Immature natural killer cell (primary cell): ENCODE measurements around the gene NEUROD1. TPM values are rescaled to one million over a fixed set of nuclear protein-coding genes. Genes with fewer than 3 reads are reported as not detected.

Experiments used
- DNase-seq, 3 donors: peaks; one replicate each; pipeline ENCODE4 v3.0.0; 2022; ENCODE audit warnings: mixed read lengths in 1 of 3
- H3K27ac Mint-ChIP-seq, 6 donors: one replicate each; pipeline ENCODE4 v1.8.0; 2020; ENCODE audit warnings: mixed read lengths in 6 of 6, mild to moderate bottlenecking in 5 of 6, inconsistent platforms in 4 of 6, moderate library complexity in 3 of 6
- H3K27me3 Mint-ChIP-seq, 3 donors: one replicate each; pipeline ENCODE4 v1.8.0; 2020 to 2021; ENCODE audit warnings: low read depth in 3 of 3, mild to moderate bottlenecking in 3 of 3, mixed read lengths in 3 of 3, moderate library complexity in 3 of 3, inconsistent platforms in 1 of 3
- H3K36me3 Mint-ChIP-seq, 3 donors: one replicate each; pipeline ENCODE4 v1.8.0; 2020; ENCODE audit warnings: mixed read lengths in 3 of 3, inconsistent platforms in 2 of 3, mild to moderate bottlenecking in 2 of 3
- H3K4me1 Mint-ChIP-seq, 2 donors: one replicate each; pipeline ENCODE4 v1.8.0; 2020; ENCODE audit warnings: inconsistent platforms in 2 of 2, mild to moderate bottlenecking in 2 of 2, mixed read lengths in 2 of 2, moderate library complexity in 1 of 2
- H3K4me3 Mint-ChIP-seq, 5 donors: one replicate each; pipeline ENCODE4 v1.8.0; 2020; ENCODE audit warnings: mild to moderate bottlenecking in 5 of 5, mixed read lengths in 5 of 5, inconsistent platforms in 3 of 5, moderate library complexity in 3 of 5
- H3K9me3 Mint-ChIP-seq, 6 donors: one replicate each; pipeline ENCODE4 v1.8.0; 2020; ENCODE audit warnings: mild to moderate bottlenecking in 6 of 6, mixed read lengths in 6 of 6, inconsistent platforms in 4 of 6, moderate library complexity in 3 of 6
- polyA plus RNA-seq, 3 donors: library from polyadenylated mRNA; unstranded; fragments of 300-500 nt; fragmentation: Illumina TruSeq; gene quantifications; one replicate each; pipeline ENCODE4 v1.2.3, GENCODE V29; 2021

Gene NEUROD1
- polyA plus RNA-seq, 3 donors from 2014 or later, result not detected

DNA sequence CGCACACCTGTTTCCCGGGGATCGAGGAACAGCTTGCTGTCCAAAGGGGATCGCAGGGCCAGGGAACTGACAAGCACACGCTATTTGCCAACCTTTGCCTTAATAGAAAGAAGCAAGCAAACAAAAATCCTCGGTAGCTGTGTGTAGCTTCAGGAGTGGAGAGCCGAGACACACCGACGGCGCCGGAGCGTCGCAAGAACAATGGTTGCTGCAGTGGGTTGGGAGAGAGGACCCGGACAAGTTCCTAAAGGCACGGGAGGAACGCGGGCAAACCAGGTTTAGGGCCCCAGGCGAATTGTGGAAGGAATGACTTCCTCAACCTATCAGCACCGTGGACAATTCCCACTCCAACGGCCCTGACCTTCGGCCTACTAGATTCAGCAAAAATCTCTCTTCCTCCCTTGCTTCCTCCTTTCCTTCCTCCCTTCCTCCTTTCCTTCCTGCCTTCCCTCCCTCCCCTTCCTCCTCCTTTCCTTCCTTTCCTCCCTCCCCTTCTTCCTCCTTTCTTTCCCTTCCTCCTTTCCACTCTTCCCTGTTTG is 4.9 kb upstream of the NEUROD1 start:
- Mint-ChIP-seq H3K4me1 (peaks cover 10 to 12% of the 10 kb centered on the region in 2 donors), H3K27ac (no peak overlapping the region), H3K27me3 (peaks cover 32 to 53% (median 34%) of the 10 kb centered on the region in 3 donors), H3K9me3 (peaks cover 0 to 5% (median 0%) of the 10 kb centered on the region in 6 donors), H3K36me3 (no peaks in the 10 kb centered on the region), H3K4me3 (peak overlapping the region in 1 of 5 donors; percentile 69)
- DNase-seq, result no peak

- no peak for DNase-seq
- no peaks in the 10 kb centered on the region for H3K36me3 Mint-ChIP-seq
- peaks cover 10 to 12% of the 10 kb centered on the region in 2 donors for H3K4me1 Mint-ChIP-seq
- peaks cover 0 to 5% (median 0%) of the 10 kb centered on the region in 6 donors for H3K9me3 Mint-ChIP-seq
- H3K27ac Mint-ChIP-seq, result no peak overlapping the region
- H3K4me3 Mint-ChIP-seq, result peak overlapping the region in 1 of 5 donors; percentile 1
- peaks cover 34 to 56% (median 37%) of the 10 kb centered on the region in 3 donors for H3K27me3 Mint-ChIP-seq
These were observed 4.3 kb upstream of the NEUROD1 start for GRCh38 chr2:181684454-181685149.

DNA sequence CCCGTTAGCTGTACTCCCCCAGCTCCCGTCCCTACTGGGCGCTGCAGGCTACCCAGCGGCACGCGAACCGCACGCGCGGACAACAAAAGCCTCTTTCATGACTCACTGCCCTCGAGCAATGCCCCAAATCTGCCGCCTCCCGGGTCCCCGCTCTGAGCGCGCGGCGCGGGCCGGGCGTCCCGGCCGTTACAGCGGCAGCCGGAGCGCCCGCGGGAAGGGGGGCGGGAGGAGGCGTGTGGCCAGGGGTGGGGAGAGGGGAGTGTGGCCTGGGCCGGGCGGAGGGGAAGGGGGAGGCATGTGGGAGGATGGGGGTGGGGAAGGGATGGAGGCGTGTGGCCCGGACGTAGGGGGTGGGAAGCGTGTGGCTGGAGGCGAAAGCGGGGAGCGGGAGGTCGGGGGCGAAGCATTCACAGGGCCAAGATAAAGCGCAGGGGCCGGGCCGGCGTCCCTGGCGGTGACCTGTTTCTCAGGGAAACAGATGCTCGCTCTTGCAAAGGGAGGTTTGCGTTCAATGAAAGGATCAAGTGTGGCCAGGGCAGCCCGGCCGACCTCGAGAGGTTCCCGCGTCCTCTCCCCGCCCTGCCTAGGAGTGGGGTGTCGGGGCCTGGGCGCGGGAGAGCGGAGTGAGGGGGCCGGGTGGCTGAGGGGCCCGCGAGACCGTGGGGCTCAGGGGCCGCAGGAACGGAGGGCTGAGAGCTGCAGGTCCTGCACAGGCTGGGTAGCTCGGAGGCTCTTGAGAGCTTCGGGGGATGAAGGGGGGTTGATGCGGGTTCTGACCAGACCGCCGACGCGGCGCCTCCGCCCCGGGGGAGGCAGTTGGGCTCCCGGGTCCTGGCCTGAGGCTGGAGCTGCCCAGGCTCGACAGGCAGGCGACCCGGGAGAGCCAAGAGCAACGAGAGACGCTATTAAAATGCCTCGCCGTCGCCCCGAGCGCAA is 3.5 kb upstream of the NEUROD1 start:
- Mint-ChIP-seq H3K4me3 (peak overlapping the region in 4 of 5 donors; percentile 28 to 62 (median 54)), H3K27ac (no peak overlapping the region), H3K4me1 (peaks cover 10 to 12% of the 10 kb centered on the region in 2 donors), H3K27me3 (peaks cover 38 to 64% (median 43%) of the 10 kb centered on the region in 3 donors), H3K36me3 (no peaks in the 10 kb centered on the region), H3K9me3 (peaks cover 0 to 5% (median under 1%) of the 10 kb centered on the region in 6 donors)
- DNase-seq, result no peak

GRCh38 chr2:181682795-181683517 is 2.6 kb upstream of the NEUROD1 start:
- peak overlapping the region in 4 of 5 donors; percentile 28 to 62 (median 54) for H3K4me3 Mint-ChIP-seq
- peaks cover 0 to 7% (median 4%) of the 10 kb centered on the region in 6 donors for H3K9me3 Mint-ChIP-seq
- DNase-seq, result no peak
- peaks cover 11 to 13% of the 10 kb centered on the region in 2 donors for H3K4me1 Mint-ChIP-seq
- H3K27me3 Mint-ChIP-seq, result peaks cover 43 to 72% (median 49%) of the 10 kb centered on the region in 3 donors
- H3K36me3 Mint-ChIP-seq, result peaks cover 0 to 3% (median 0%) of the 10 kb centered on the region in 3 donors
- H3K27ac Mint-ChIP-seq, result no peak overlapping the region

DNA sequence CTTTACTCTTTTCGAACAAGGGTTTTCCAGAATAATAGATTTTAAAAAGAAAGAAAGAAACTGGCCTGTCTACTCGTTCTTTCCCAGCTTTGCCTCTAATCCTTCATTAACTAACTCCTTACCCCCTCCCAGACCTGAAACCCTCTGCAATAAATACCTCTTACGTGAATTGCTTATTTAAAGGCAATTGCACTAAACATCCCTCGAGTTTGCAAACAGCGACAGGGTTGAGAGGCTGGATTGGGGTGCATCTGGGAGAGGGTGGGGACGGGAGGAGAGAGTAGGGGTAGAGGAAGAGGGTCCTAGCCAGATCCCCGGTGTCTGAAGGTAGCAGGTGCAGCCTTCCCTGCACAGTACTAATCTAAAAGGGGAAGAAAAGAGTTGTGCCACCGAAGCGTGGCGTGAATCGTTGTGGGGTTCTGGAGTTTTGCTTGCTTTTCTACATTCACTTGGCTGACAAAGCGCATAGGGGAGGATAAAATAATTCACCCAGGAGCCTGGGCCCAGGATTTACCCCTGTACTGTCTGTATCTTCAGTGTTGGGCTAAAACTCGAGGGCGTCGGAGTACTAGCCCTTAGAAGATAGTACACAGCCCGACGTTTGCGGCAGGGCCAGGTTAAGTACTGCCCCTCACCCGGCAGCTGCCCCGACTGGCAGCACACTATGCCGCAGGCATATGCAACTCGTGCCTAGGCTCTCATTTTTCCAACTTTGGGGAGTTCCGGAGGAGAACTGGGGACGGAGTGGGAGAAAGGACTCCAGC is 1.9 kb upstream of the NEUROD1 start:
- DNase-seq, result no peak
- peaks cover 12 to 17% of the 10 kb centered on the region in 2 donors for H3K4me1 Mint-ChIP-seq
- H3K36me3 Mint-ChIP-seq, result peaks cover 0 to 3% (median 0%) of the 10 kb centered on the region in 3 donors
- peaks cover 47 to 72% (median 52%) of the 10 kb centered on the region in 3 donors for H3K27me3 Mint-ChIP-seq
- peaks cover 0 to 11% (median 4%) of the 10 kb centered on the region in 6 donors for H3K9me3 Mint-ChIP-seq
- no peak overlapping the region for H3K27ac Mint-ChIP-seq
- H3K4me3 Mint-ChIP-seq, result peak overlapping the region in 1 of 5 donors; percentile 34

DNA sequence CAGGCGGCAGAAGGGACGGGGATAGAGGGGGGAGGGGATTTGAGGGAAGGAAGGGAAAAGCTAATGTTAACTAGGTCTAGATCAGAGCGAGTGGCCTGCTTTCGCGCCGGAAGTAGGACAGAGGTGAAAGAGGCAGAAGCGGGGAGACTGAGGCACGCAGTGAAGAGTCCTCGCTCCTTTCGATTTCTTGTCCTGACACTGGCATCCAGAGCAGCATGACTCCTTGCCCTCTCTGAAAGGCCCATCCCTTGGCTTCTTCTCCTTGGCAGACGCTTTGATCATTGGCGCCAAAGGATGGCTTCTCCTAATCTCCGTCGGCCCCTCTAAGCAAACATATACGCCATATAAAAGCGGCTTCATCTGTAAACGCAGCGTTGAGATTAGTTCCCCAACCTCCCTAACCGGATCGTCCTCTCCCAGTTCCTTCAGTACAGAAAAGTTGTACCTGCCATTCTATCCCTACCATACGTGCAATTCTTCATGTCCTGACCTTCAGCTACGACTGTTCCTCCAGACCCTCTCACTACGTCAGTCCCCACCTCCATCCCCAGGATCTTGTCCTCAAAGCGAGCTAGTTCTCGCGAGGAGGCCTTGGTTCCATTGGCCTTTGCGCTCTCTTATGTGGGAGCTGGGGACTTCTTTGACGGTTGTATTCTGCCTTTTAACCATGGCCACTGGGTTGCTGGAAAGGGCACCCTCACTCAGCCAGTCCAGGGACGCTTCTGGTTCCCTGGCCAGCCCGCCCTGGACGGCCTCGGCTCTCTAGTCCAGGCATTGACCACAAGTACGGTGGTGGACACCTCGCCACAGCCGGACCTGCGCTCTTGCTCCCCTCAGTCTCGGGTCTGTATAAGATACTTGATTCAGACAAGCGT is 857 bp upstream of the NEUROD1 start:
- peaks cover 12 to 17% of the 10 kb centered on the region in 2 donors for H3K4me1 Mint-ChIP-seq
- DNase-seq, result no peak
- peaks cover 48 to 68% (median 52%) of the 10 kb centered on the region in 3 donors for H3K27me3 Mint-ChIP-seq
- H3K36me3 Mint-ChIP-seq, result peaks cover 0 to 3% (median 0%) of the 10 kb centered on the region in 3 donors
- H3K4me3 Mint-ChIP-seq, result peak overlapping the region in 4 of 5 donors; percentile 2 to 46 (median 20)
- H3K27ac Mint-ChIP-seq, result no peak overlapping the region
- peaks cover 0 to 15% (median 4%) of the 10 kb centered on the region in 6 donors for H3K9me3 Mint-ChIP-seq

DNA sequence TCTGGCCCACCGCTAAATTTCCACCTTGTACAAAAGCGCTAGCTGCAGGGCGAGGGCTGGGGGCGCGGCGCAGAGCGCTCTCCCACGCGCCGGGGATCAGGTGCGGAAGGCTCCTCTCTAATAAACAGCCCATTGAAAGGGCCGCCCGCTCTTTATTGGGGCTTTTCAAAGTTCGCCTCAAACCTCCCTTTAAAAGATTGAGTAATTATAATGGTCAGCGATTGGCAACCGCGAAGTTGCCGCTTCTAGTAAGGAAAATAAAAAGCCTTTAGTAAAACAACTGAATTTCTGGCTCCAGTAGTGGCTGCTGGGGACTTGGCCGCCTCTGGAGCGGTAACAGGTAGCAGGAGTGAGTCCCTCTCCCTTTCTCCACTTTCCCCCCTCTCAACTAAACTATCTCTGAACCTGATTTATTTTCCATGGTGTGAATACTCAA is 755 bp downstream of the NEUROD1 start:
- H3K27ac Mint-ChIP-seq, result no peak overlapping the region

GRCh38 chr2:181678861-181679543 is 1.3 kb downstream of the NEUROD1 start:
- Mint-ChIP-seq H3K9me3 (peaks cover 0 to 15% (median 3%) of the 10 kb centered on the region in 6 donors), H3K4me3 (peak overlapping the region in 1 of 5 donors; percentile 11), H3K4me1 (peaks cover 12 to 17% of the 10 kb centered on the region in 2 donors), H3K27me3 (peaks cover 39 to 55% (median 50%) of the 10 kb centered on the region in 3 donors), H3K27ac (no peak overlapping the region), H3K36me3 (peaks cover 0 to 3% (median 0%) of the 10 kb centered on the region in 3 donors)
- no peak for DNase-seq

More for the DNA sequence above, 755 bp downstream of the NEUROD1 start:
- Mint-ChIP-seq H3K9me3 (peaks cover 0 to 15% (median 3%) of the 10 kb centered on the region in 6 donors), H3K36me3 (peaks cover 0 to 3% (median 0%) of the 10 kb centered on the region in 3 donors), H3K27me3 (peaks cover 40 to 57% (median 51%) of the 10 kb centered on the region in 3 donors), H3K4me3 (peak overlapping the region in 1 of 5 donors; percentile 11), H3K4me1 (peaks cover 12 to 17% of the 10 kb centered on the region in 2 donors)
- DNase-seq, result no peak

GRCh38 chr2:181677912-181678586 is 2.3 kb downstream of the NEUROD1 start:
- Mint-ChIP-seq H3K9me3 (peaks cover 0 to 15% (median 3%) of the 10 kb centered on the region in 6 donors), H3K4me3 (peak overlapping the region in 1 of 5 donors; percentile 9), H3K27ac (no peak overlapping the region), H3K27me3 (peaks cover 36 to 56% (median 46%) of the 10 kb centered on the region in 3 donors), H3K36me3 (peaks cover 0 to 3% (median 0%) of the 10 kb centered on the region in 3 donors), H3K4me1 (peaks cover 10 to 17% of the 10 kb centered on the region in 2 donors)
- DNase-seq, result peak; percentile 38 to 44 (median 43)

GRCh38 chr2:181675254-181675653 is 5.1 kb downstream of the NEUROD1 start:
- peaks cover 0 to 10% (median 3%) of the 10 kb centered on the region in 6 donors for H3K9me3 Mint-ChIP-seq
- DNase-seq, result no peak
- H3K4me3 Mint-ChIP-seq, result no peak overlapping the region
- peaks cover 2 to 5% of the 10 kb centered on the region in 2 donors for H3K4me1 Mint-ChIP-seq
- H3K36me3 Mint-ChIP-seq, result peaks cover 0 to 3% (median 0%) of the 10 kb centered on the region in 3 donors
- H3K27ac Mint-ChIP-seq, result no peak overlapping the region
- peaks cover 21 to 38% (median 25%) of the 10 kb centered on the region in 3 donors for H3K27me3 Mint-ChIP-seq
